ENCODE measurements around the gene C4orf51.

The C4orf51 gene

DNA sequence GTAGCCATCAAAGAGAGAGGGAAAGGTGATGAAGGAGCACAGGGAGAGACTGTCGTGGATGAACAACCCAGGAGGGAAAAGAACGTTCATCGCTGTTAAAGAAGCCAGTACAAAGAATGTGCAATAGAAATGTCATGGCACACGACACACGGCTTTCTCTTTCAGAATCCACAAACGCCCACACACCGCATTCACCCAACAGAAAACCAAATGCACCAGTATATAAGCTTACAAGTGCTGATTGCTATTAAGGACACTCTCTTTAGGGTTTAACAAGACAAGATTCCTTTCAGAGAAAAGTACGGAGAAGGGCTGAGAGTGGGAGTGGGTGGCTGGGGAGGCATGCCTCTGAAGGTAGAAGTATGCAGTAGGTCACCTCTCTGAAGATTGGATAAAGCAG lies 80.2 kb downstream of the C4orf51 start:
- no peak for DNase-seq

DNA sequence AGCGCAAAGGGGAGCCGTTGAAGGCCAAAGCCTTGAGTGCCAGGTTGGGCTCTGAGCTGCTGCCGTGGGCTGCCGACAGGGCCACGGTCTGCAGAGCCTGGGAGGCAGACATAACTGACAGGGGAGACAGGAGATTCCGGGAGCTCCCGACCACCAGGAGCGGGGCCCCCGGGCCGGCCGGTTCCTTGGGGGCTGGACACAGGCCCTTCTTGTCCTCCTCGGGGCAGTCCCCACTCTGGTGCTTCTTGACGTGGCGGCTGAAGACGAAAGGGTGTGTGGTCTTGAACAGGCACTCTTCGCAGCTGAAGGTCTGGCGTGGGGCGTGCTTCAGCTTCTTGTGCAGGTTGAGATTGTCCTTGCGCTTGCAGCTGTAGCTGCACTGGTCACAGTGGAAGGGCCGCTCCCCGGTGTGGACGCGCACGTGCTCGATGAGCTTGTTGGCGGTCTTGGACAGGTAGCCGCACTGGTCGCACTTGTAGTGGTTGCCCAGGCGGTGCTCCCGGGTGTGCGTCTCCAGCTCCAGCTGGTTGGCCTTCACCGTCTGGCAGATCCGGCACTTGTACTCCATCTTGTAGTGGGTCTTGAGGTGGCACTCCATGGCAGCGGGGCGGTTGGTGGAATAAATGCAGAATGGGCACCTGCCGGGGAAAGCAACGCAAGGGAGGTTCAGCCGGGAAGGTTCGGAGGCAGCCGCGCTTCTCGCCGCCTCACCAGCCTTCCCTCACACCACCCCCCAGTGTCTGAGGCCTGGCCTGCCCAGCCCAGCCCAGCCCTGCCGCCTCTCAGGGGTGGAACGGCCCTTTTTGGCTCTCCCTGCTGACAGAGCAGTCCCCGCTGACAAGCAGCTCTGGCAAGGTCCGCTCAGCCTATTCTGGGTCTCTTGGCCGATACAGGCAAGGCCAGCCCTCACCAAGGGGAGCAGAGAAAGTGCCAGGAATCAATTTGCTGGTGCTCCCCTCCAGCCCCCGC lies 81.3 kb downstream of the C4orf51 start:
- DNase-seq: no peak

GRCh38 chr4:145762719-145763118 lies 82.8 kb downstream of the C4orf51 start:
- no peak for DNase-seq

GRCh38 chr4:145763399-145763798 lies 83.5 kb downstream of the C4orf51 start:
- no peak for DNase-seq

DNA sequence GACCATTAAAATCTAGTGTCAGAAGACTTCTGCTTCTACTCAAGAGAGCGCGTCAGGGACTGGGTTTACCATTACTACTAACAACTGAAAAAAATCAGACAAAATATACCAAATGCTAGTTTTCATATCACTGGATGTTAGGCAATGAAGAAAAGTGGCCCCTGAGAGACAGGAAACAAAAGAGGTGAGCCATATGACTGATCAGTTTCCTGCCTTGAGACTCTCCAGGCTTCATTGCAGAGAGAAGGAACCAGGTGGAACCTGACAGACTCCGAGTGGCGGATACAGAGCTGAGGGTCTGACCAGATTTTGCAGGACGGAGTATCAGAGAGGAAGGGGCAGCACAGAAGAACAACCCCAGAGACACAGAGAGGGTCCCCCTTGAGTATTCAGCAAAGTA lies 86.3 kb downstream of the C4orf51 start:
- no peak for DNase-seq

DNA sequence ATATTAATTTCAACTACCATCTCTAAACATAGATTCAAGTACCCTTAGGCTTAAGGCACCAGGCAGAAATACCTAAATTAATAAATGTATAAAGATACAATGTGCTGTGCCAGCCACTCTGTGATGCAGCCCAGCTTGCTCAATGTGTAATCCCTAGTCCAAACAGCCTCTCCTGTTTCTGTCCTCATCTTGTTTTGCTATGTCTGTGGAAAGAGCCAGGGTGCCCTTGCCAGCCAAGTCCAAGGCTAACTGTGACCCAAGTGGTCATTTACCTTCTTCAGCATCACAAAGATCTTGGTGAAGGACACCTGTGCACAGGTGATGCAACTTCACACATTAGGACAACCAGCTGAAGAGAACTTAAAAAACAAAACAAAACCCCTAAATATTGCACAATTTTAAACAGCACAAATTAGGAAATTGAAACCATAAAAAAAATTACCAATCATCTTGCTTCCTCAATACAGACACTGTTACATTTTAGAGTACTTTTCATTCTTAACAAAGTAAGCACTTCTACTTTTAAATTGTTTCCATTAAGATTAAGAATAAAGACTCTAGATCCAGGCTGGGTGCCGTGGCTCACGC lies 89.6 kb downstream of the C4orf51 start:
- no peak for DNase-seq

DNA sequence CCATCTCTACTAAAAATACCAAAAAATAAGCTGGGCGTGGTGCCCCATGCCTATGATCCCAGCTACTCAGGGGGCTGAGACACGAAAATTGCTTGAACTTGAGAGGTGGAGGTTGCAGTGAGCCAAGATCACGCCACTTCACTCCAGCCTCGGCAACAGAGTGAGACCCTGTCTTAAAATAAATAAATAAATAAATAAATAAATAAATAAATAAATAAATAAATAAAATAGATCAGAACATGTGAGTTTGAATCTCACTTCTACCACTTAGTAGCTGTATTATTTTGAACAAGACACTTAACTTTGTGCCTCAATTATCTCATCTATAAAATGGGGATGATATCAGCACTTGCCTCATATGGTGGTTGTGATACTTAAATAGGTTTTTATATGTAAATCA lies 90.2 kb downstream of the C4orf51 start:
- DNase-seq: no peak

GRCh38 chr4:145772347-145772746 lies 92.4 kb downstream of the C4orf51 start:
- no peak for DNase-seq

DNA sequence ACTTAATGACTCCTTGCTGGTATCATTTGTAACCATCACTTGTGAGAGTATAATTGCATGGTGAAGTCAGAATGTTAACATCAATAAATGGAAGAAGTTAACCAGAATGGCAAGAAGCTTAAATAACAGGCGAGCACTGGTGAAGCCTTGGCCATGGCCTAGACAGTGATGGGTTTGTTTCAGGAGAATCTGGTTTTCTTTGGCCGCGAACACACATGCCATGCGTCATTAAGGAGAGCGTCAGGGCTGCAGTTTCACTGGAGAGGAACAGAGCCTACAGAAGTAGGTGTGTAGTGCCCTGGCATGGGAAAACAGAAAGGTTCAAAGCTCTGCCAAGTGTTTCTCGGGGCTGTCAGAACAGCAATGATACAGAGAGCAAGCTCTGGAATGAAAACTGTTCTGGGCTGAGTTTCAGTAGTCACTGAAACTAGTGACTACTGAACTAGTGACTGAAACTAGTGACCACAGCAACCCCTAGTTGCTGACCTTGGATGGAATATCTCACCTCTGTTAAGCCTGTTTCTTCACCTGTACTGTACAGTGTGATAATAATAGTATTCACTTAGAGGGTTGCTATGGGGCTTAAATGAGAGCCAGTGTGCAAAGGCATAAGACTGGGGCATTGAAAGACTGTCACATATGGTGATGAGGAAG lies 93.8 kb downstream of the C4orf51 start:
- DNase-seq: no peak

- no peak for DNase-seq
Observed at GRCh38 chr4:145774473-145774872, 94.5 kb downstream of the C4orf51 start.

- DNase-seq: no peak
Observed at GRCh38 chr4:145775406-145775805, 95.5 kb downstream of the C4orf51 start.

DNA sequence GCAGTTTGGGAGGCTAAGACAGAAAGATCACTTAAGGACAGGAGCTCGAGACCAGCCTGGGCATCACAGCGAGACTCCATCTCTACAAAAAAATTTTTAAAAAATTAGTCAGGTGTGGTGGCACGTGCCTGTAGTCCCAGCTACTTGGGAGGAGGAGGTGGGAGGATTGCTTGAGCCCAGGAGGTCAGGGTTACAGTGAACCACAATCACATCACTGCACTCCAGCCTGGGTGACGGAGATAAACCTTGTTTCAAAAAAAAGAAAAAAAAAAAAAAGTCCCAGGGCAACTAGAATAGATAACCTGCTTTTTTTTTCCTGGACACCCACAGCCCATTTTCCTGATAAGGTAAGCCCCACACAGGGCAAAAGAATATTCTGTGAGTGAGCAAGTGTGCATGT lies 96.3 kb downstream of the C4orf51 start:
- no peak for DNase-seq

GRCh38 chr4:145779319-145779801 lies 99.4 kb downstream of the C4orf51 start:
- no peak for DNase-seq

GRCh38 chr4:145781351-145781750 lies 101.4 kb downstream of the C4orf51 start:
- DNase-seq: no peak

Measured in stimulated activated CD4-positive, alpha-beta T cell treated with anti-CD3 and anti-CD28 coated beads, Interleukin-4, amount 100 ng/mL, for 4 hours (primary cell).